Tibial artery (tissue), 4 donors: ENCODE measurements around the gene CDK18.

Experiments
- DNase-seq, 2 donors: peaks; one replicate each; pipeline ENCODE4 v3.0.0-alpha.2; 2019
- H3K27ac ChIP-seq, 2 donors: fragments of 200-600 bp; sonication (generic) in 1 of 2; 1 replicate in 1 of 2; 2 replicates in 1 of 2; pipeline ENCODE4 v1.5.1; 2018 to 2019; ENCODE audit warnings: mild to moderate bottlenecking in 1 of 2
- H3K27me3 ChIP-seq, 2 donors: fragments of 200-600 bp; sonication (generic) in 1 of 2; one replicate each; pipeline versions ENCODE4 v1.5.1 to v1.6.0; 2016 to 2019
- H3K36me3 ChIP-seq, 3 donors: fragments of 200-600 bp; sonication (generic) in 2 of 3; one replicate each; pipeline ENCODE4 v1.5.1; 2016 to 2019; ENCODE audit warnings: mild to moderate bottlenecking in 2 of 3
- H3K4me1 ChIP-seq, 4 donors: fragments of 200-600 bp; sonication (generic) in 2 of 4; 1 replicate in 3 of 4; 2 replicates in 1 of 4; pipeline ENCODE4 v1.5.1; 2016 to 2019
- H3K4me3 ChIP-seq, 2 donors: fragments of 200-600 bp; sonication (generic) in 1 of 2; 1 replicate in 1 of 2; 2 replicates in 1 of 2; pipeline ENCODE4 v1.5.1; 2018 to 2019; ENCODE audit warnings: mild to moderate bottlenecking in 2 of 2
- H3K9me3 ChIP-seq, 3 donors: fragments of 200-600 bp; sonication (generic) in 1 of 3; one replicate each; pipeline ENCODE4 v1.5.1; 2016 to 2019
- intact Hi-C: fragments of 100-400 bp; cut with DNase I; formaldehyde crosslinking; loops from one replicate; pipeline ENCODE4 v1.15.0; 2023; ENCODE audit warnings: low total_unique reads
- TF ChIP-seq, protein P1 (sequence below), 2 experiments: fragments of 200-600 bp in 1 of 2; fragments of 450-650 bp in 1 of 2; IDR thresholded peaks; one replicate each; pipeline ENCODE4 v1.5.1; 2017 to 2019; ENCODE audit warnings: antibody characterized with exemption in 2 of 2, mild to moderate bottlenecking in 1 of 2, moderate library complexity in 1 of 2

Gene CDK18

GRCh38 chr1:205458777-205459566 lies 45.5 kb upstream of the CDK18 start:
- Histone ChIP-seq H3K9me3 (no peaks in the 10 kb centered on the region), H3K4me3 (no peak overlapping the region), H3K4me1 (peaks cover 0 to 21% (median 20%) of the 10 kb centered on the region in 4 donors), H3K36me3 (no peaks in the 10 kb centered on the region), H3K27me3 (peaks cover 0 to 95% of the 10 kb centered on the region in 2 donors), H3K27ac (no peak overlapping the region)
- no peak for DNase-seq
- intact Hi-C loops: no loop called here
- TF ChIP-seq, protein P1, sequence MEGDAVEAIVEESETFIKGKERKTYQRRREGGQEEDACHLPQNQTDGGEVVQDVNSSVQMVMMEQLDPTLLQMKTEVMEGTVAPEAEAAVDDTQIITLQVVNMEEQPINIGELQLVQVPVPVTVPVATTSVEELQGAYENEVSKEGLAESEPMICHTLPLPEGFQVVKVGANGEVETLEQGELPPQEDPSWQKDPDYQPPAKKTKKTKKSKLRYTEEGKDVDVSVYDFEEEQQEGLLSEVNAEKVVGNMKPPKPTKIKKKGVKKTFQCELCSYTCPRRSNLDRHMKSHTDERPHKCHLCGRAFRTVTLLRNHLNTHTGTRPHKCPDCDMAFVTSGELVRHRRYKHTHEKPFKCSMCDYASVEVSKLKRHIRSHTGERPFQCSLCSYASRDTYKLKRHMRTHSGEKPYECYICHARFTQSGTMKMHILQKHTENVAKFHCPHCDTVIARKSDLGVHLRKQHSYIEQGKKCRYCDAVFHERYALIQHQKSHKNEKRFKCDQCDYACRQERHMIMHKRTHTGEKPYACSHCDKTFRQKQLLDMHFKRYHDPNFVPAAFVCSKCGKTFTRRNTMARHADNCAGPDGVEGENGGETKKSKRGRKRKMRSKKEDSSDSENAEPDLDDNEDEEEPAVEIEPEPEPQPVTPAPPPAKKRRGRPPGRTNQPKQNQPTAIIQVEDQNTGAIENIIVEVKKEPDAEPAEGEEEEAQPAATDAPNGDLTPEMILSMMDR (IDR thresholded peaks at IDR 0.05): no peak

DNA sequence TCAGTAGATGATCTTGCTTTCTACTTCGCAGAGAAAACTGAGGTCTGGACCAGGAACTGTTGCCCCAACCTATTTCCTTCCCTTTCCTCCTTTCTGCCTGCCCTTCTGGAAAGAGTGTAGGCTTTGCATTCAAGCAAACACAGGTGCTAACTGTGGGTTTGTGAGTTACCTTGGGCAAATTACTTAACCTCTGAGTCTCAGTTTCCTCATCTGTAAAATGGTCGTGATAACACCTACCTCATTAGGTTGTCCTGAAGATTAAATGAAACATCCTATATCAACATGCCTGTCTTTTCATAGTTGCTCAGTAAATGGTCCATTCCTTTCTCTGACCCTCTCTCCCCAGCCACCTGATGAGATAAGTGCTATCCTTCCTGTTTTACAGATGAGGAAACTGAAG lies 39.1 kb upstream of the CDK18 start:
- Histone ChIP-seq H3K27me3 (peaks cover 0 to 77% of the 10 kb centered on the region in 2 donors), H3K27ac (no peak overlapping the region)
- intact Hi-C loops: no loop called here

DNA sequence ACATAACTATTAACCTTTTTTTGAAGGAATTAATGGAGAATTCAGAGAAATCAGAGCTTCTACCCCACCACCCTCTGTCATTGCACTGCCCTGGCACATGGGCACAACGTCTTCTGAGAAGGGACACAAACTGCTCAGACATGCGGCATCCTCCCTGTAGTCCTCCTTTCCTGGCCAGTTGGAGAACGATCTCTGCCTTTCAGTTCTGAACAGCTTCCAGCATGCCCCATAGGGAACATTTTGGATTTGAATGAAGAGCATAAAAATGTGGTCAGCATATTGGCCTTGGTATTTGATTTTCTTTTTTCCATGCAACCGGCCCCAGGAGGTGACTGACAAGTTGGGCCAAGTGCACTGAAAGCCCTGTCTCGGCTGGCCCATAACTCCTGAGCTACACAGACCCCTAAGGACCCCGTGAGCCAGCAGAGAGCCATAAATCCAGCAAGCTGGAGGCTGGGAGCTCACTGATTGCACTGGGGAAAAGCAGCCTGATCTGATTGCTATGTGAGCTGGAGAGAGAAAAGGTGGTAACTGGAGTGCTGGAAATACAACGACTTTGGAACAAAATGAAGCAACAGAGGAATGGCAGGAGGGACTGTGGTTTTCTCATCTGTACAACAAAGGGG lies 37.8 kb upstream of the CDK18 start:
- peaks cover 0 to 73% of the 10 kb centered on the region in 2 donors for H3K27me3 ChIP-seq
- no peaks in the 10 kb centered on the region for H3K4me1 ChIP-seq
- no peak overlapping the region for H3K4me3 ChIP-seq
- no peaks in the 10 kb centered on the region for H3K36me3 ChIP-seq
- no peak overlapping the region for H3K27ac ChIP-seq
- TF ChIP-seq, protein P1 (IDR thresholded peaks at IDR 0.05): no peak
- no peak for DNase-seq
- intact Hi-C loops: no loop called here
- H3K9me3 ChIP-seq: no peaks in the 10 kb centered on the region

More for the DNA sequence above, 39.1 kb upstream of the CDK18 start:
- no peak for DNase-seq
- Histone ChIP-seq H3K36me3 (no peaks in the 10 kb centered on the region), H3K9me3 (no peaks in the 10 kb centered on the region), H3K4me3 (no peak overlapping the region), H3K4me1 (no peaks in the 10 kb centered on the region)
- TF ChIP-seq, protein P1 (IDR thresholded peaks at IDR 0.05): no peak

- H3K36me3 ChIP-seq: no peaks in the 10 kb centered on the region
- peaks cover 0 to 4% (median 3%) of the 10 kb centered on the region in 3 donors for H3K9me3 ChIP-seq
- intact Hi-C loops: no loop called here
- peaks cover 0 to 70% of the 10 kb centered on the region in 2 donors for H3K27me3 ChIP-seq
- no peaks in the 10 kb centered on the region for H3K4me1 ChIP-seq
- no peak for DNase-seq
- H3K4me3 ChIP-seq: no peak overlapping the region
- TF ChIP-seq, protein P1 (IDR thresholded peaks at IDR 0.05): no peak
- H3K27ac ChIP-seq: no peak overlapping the region
Observed at GRCh38 chr1:205470131-205470530, 34.3 kb upstream of the CDK18 start.

DNA sequence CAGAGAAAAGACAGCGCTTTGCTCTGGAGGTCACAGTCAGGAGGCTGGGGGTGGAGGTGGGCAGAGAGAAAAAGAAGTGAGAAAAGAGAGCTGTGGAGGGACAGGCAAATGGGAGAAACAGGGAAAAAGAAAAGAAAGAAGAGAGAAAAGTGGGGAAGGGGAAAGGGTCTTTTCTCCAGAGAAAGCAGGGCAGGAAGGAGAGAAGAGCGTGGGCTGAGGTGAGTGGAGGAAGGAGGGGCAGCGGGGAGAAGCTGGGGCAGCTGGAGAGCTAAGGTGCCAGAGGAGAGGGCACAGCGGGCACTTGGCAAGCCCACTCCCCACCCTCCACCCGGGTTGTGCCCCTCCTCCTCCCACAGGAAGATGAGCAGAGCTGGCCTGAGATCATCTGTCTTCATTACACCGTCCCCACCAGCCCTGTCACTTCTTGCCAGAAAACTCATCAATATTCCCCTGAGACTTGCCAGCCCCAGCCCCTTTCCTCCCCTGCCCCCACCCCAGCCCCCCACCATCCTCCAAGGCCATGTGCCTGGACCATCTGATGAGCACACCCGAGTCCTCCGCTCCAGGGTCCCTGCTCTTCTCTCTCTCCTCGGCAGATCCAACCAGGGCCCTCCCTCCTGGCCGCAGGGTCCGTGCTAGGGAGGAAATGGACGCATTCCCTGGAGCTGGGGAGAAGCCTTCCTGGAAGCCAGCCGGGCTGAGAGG lies 31.6 kb upstream of the CDK18 start:
- Histone ChIP-seq H3K27me3 (peaks cover 0 to 61% of the 10 kb centered on the region in 2 donors), H3K36me3 (no peaks in the 10 kb centered on the region), H3K4me3 (no peak overlapping the region), H3K9me3 (peaks cover 0 to 11% (median 3%) of the 10 kb centered on the region in 3 donors), H3K27ac (no peak overlapping the region), H3K4me1 (peaks cover 0 to 7% (median 6%) of the 10 kb centered on the region in 4 donors)
- TF ChIP-seq, protein P1 (IDR thresholded peaks at IDR 0.05): no peak
- intact Hi-C loops: no loop called here
- DNase-seq: no peak
